Measurements from ENCODE around the gene RNF144A. TPM values are rescaled to one million over a fixed set of nuclear protein-coding genes. Genes with fewer than 3 reads are reported as not detected.

Gene RNF144A
- total RNA-seq, 1 experiment from 2014 or later, result 13.4 TPM

- in situ Hi-C loops (cut with HindIII; ENCODE audit: low sequenced_read_pairs), result no loop called here
- no peak for DNase-seq (ENCODE audit: low spot score)
Observed at GRCh38 chr2:6905668-6906067, 11.5 kb upstream of the RNF144A start.

GRCh38 chr2:6906165-6906741 lies 11.0 kb upstream of the RNF144A start:
- no peak for DNase-seq (ENCODE audit: low spot score)
- in situ Hi-C loops (cut with HindIII; ENCODE audit: low sequenced_read_pairs), result no loop called here

- in situ Hi-C loops (cut with HindIII; ENCODE audit: low sequenced_read_pairs), result no loop called here
- DNase-seq (ENCODE audit: low spot score), result no peak
Observed at GRCh38 chr2:6908291-6908690, 8.9 kb upstream of the RNF144A start.

- DNase-seq (ENCODE audit: low spot score), result no peak
- in situ Hi-C loops (cut with HindIII; ENCODE audit: low sequenced_read_pairs), result no loop called here
Observed at GRCh38 chr2:6909431-6910385, 7.5 kb upstream of the RNF144A start.

GRCh38 chr2:6911721-6912120 lies 5.5 kb upstream of the RNF144A start:
- no peak for DNase-seq (ENCODE audit: low spot score)
- in situ Hi-C loops (cut with HindIII; ENCODE audit: low sequenced_read_pairs), result no loop called here

GRCh38 chr2:6913415-6914157 lies 3.6 kb upstream of the RNF144A start:
- in situ Hi-C loops (cut with HindIII; ENCODE audit: low sequenced_read_pairs), result no loop called here
- no peak for DNase-seq (ENCODE audit: low spot score)

- in situ Hi-C loops (cut with HindIII; ENCODE audit: low sequenced_read_pairs), result no loop called here
- peak; percentile 8 for DNase-seq (ENCODE audit: low spot score)
Observed at GRCh38 chr2:6914828-6915227, 2.4 kb upstream of the RNF144A start.

- no peak for DNase-seq (ENCODE audit: low spot score)
- in situ Hi-C loops (cut with HindIII; ENCODE audit: low sequenced_read_pairs), result no loop called here
Observed at GRCh38 chr2:6915399-6915798, 1.8 kb upstream of the RNF144A start.

GRCh38 chr2:6916224-6916623 lies 988 bp upstream of the RNF144A start:
- in situ Hi-C loops (cut with HindIII; ENCODE audit: low sequenced_read_pairs), result no loop called here
- DNase-seq (ENCODE audit: low spot score), result no peak

GRCh38 chr2:6916736-6917070 lies 509 bp upstream of the RNF144A start:
- in situ Hi-C loops (cut with HindIII; ENCODE audit: low sequenced_read_pairs), result no loop called here
- DNase-seq (ENCODE audit: low spot score), result no peak

- in situ Hi-C loops (cut with HindIII; ENCODE audit: low sequenced_read_pairs), result no loop called here
- DNase-seq (ENCODE audit: low spot score), result no peak
Observed at GRCh38 chr2:6917761-6918421, 679 bp downstream of the RNF144A start.

- in situ Hi-C loops (cut with HindIII; ENCODE audit: low sequenced_read_pairs), result no loop called here
- DNase-seq (ENCODE audit: low spot score), result peak; percentile 56
Observed at GRCh38 chr2:6919901-6920742, 2.9 kb downstream of the RNF144A start.

- peak; percentile 50 for DNase-seq (ENCODE audit: low spot score)
- in situ Hi-C loops (cut with HindIII; ENCODE audit: low sequenced_read_pairs), result no loop called here
Observed at GRCh38 chr2:6920743-6921064, 3.5 kb downstream of the RNF144A start.

- DNase-seq (ENCODE audit: low spot score), result peak; percentile 68
- in situ Hi-C loops (cut with HindIII; ENCODE audit: low sequenced_read_pairs), result no loop called here
Observed at GRCh38 chr2:6921321-6921922, 4.2 kb downstream of the RNF144A start.

- in situ Hi-C loops (cut with HindIII; ENCODE audit: low sequenced_read_pairs), result no loop called here
- DNase-seq (ENCODE audit: low spot score), result peak; percentile 78
Observed at GRCh38 chr2:6922201-6922656, 5.0 kb downstream of the RNF144A start.

GRCh38 chr2:6923319-6923718 lies 6.1 kb downstream of the RNF144A start:
- in situ Hi-C loops (cut with HindIII; ENCODE audit: low sequenced_read_pairs), result no loop called here
- peak; percentile 87 for DNase-seq (ENCODE audit: low spot score)

GRCh38 chr2:6924101-6924923 lies 7.1 kb downstream of the RNF144A start:
- in situ Hi-C loops (cut with HindIII; ENCODE audit: low sequenced_read_pairs), result no loop called here
- DNase-seq (ENCODE audit: low spot score), result peak; percentile 39
